Measurements from ENCODE around the gene PLPPR2.

- TF ChIP-seq CTCF (conservative IDR thresholded peaks at IDR 0.05 in 1 of 2, IDR thresholded peaks at IDR 0.05 in 1 of 2; ENCODE audit: extremely low read depth in 1 of 2, insufficient read depth in 1 of 2, low read depth in 1 of 2, low read length in 2 of 2) (no peak), EZH2 (IDR thresholded peaks at IDR 0.05; ENCODE audit: borderline replicate concordance, low read length) (no peak)
Measured at GRCh38 chr19:11390933-11391680, 35.9 kb downstream of the PLPPR2 start.
